Measurements from ENCODE around the gene HECTD4.
A peak's percentile ranks its signal among the peaks of the same experiment; 100 is the strongest.

Gene HECTD4

GRCh38 chr12:112133418-112133817 is 248.8 kb downstream of the HECTD4 start:
- no peak for DNase-seq (ENCODE audit: low read depth, low spot score)
- in situ Hi-C loops (cut with HindIII; ENCODE audit: low sequenced_read_pairs), result no loop called here
- TF ChIP-seq CTCF (IDR thresholded peaks at IDR 0.05; ENCODE audit: low read depth, low read length), result no peak
- H3K4me3 ChIP-seq (ENCODE audit: low read depth, low read length), result no peak overlapping the region

DNA sequence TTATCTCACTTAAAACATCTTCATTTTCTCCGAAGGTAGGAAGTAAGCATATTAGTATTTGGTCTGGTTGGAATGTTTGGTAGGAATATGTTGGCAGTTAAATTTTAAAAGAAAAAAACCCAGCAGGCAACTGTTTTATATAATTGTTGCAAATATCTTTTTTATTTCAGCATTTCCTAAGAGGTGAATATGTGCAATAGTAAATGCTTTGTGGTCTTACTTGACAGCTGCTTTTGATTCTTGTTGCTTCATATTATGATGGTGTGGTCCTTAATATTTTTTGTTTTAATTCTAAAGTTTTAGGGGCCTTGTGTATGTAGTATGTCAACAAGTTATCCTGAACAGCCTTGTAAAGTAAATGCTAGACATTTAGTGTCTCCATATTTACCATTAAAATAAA is 250.5 kb downstream of the HECTD4 start:
- in situ Hi-C loops (cut with HindIII; ENCODE audit: low sequenced_read_pairs), result no loop called here
- no peak for TF ChIP-seq CTCF (IDR thresholded peaks at IDR 0.05; ENCODE audit: low read depth, low read length)
- no peak overlapping the region for H3K4me3 ChIP-seq (ENCODE audit: low read depth, low read length)
- no peak for DNase-seq (ENCODE audit: low read depth, low spot score)

DNA sequence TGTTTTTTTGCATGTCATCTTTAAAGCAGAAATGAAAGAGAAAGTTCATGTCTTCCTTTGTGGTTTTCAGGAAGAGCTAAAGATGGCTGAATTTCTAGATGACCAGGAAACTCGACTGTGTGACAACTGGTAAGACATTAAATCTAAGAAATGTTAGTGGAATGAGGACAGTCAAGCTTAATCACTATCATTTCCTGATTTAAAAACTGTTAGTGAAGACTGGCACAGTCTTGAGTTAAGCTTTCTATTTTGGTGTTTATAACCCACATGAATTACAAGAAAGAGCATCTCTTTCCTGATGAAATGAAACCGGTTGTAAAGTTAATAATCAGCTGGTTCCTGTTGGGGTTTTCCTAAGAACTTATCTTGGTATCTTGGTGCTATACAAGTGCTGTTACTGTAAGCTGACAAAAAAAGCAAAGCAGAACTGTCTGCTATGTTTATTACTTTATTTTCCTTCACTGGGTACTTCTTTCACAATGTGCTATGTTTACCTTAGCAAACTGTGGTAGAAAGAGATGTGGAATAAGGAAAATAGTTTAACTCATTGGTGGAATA is 251.7 kb downstream of the HECTD4 start:
- DNase-seq (ENCODE audit: low read depth, low spot score), result peak; percentile 38
- no peak for TF ChIP-seq CTCF (IDR thresholded peaks at IDR 0.05; ENCODE audit: low read depth, low read length)
- no peak overlapping the region for H3K4me3 ChIP-seq (ENCODE audit: low read depth, low read length)

GRCh38 chr12:112126911-112127310 is 255.3 kb downstream of the HECTD4 start:
- no peak overlapping the region for H3K4me3 ChIP-seq (ENCODE audit: low read depth, low read length)
- TF ChIP-seq CTCF (IDR thresholded peaks at IDR 0.05; ENCODE audit: low read depth, low read length), result no peak
- no peak for DNase-seq (ENCODE audit: low read depth, low spot score)
- in situ Hi-C loops (cut with HindIII; ENCODE audit: low sequenced_read_pairs), result no loop called here

More for the DNA sequence above, 251.7 kb downstream of the HECTD4 start:
- in situ Hi-C loops (cut with HindIII; ENCODE audit: low sequenced_read_pairs), result no loop called here

DNA sequence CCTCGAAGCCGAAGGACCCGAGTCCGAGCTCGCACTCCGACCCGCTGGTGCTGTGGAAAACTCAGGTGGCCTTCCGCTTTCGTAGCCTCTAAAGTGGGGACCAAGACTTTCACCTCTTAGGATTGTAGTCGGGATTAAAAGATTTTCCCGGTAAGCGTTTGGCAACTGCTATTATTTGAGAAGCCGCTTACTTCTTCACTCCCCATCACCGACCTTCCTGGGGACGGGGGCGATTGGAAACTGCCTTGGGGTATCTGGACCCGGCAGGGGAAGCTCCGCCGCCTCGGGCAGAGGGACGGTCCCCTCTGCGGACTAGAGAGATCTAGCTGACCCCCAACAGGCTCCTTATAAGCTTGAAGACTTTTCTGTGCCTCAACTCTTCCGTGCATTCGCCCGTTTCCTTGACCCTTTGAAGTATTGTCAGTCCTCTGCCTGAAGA is 256.2 kb downstream of the HECTD4 start:
- in situ Hi-C loops (cut with HindIII; ENCODE audit: low sequenced_read_pairs), result no loop called here
- peak overlapping the region; percentile 90 for H3K4me3 ChIP-seq (ENCODE audit: low read depth, low read length)
- TF ChIP-seq CTCF (IDR thresholded peaks at IDR 0.05; ENCODE audit: low read depth, low read length), result no peak
- DNase-seq (ENCODE audit: low read depth, low spot score), result peak; percentile 25

GRCh38 chr12:112125250-112125999 is 256.8 kb downstream of the HECTD4 start, which contains the start of gene TRAFD1:
TRAFD1 (plus strand) TSS chr12:112125560; CDS start chr12:112130523, 4,963 bp downstream.
- TF ChIP-seq CTCF (IDR thresholded peaks at IDR 0.05; ENCODE audit: low read depth, low read length), result no peak
- H3K4me3 ChIP-seq (ENCODE audit: low read depth, low read length), result peak within 1 kb of the TSS; percentile 90
- DNase-seq (ENCODE audit: low read depth, low spot score), result peak; percentile 97
- in situ Hi-C loops (cut with HindIII; ENCODE audit: low sequenced_read_pairs), result no loop called here
